ENCODE data around the gene XRCC5.

XRCC5 gene

DNA sequence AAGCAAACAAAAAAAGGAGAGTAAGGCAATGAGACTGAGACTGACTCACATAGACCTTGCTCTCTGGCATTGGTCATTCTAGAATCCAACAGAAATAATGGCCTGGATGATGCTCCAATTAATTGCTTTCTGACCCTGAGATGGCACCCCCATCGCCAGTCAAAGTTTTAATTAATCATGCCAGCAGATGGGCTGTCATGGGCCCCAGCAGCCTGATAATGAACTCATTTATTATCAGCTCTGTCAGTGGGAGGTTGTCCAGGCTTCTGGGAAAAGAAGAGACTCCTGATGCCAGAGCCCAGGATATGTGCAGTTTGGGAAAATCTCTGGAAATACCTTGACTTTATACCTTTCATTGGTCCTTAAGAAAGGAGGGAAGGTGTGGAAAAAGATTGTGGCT, 115.2 kb downstream of the XRCC5 start:
- no peak for DNase-seq (ENCODE audit: low read depth, low spot score)

GRCh38 chr2:216229277-216229914, 120.2 kb downstream of the XRCC5 start:
- DNase-seq (ENCODE audit: low read depth, low spot score) = no peak

- no peak for DNase-seq (ENCODE audit: low read depth, low spot score)
Measured at GRCh38 chr2:216231867-216232266, 122.7 kb downstream of the XRCC5 start.

DNA sequence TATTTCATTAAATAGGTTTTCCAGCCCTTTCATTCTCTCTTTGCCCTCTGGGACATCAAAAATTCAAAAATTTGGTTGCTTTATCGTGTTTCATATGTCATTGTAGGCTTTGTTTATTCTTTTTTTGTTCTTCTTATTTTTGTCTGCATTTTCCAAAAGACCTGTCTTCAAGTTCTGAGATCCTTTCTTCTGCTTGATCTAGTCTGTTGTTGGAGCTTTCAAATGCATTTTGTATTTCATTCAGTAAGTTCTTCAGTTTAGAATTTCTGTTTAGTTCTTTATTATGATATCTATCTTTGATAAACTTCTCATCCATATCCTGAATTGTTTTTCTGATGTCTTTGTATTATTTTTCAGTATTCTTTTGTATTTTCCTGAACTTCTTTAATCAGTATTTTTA, 123.6 kb downstream of the XRCC5 start:
- DNase-seq (ENCODE audit: low read depth, low spot score) = no peak

- no peak for DNase-seq (ENCODE audit: low read depth, low spot score)
Measured at GRCh38 chr2:216233281-216233995, 124.3 kb downstream of the XRCC5 start.

DNA sequence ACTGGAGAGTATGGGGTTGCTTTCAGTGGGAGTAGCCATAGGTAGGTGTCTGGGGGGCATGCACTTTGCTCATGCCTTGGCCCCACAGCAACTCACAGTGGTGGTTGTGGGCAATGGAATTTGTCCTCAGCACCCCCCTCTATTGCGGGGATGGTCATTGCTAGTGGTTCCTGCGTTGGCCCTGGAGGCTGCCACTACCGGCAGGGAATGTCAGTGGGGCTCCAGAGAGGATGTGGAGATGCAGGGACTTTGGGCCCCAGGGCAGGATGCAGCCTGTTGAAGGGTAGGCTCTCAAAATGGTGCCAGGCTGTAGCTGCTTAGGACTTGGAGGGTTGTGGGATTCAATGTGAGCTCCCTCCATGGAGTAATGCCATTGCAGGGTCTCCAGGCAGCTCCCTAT, 125.0 kb downstream of the XRCC5 start:
- DNase-seq (ENCODE audit: low read depth, low spot score) = no peak

DNA sequence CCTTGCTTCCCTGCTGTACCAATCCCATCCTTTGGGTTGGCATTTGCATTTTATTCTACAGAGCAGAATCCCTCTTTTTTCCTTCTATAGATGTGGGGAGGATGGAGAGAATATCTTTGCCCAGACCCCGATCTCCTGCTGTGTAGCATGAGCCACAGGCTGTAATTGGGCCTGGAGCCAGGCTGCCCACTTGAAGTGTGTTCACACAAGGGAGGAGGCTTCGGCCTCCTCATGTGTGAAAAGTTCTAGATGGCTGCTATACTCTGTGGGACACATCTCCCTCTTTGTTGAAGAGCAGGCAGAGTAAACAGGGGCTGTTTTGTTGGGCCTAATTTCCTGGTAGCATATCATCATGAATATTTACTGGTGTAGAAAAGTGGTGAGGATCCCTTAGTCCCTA, 126.3 kb downstream of the XRCC5 start:
- DNase-seq (ENCODE audit: low read depth, low spot score) = no peak

DNA sequence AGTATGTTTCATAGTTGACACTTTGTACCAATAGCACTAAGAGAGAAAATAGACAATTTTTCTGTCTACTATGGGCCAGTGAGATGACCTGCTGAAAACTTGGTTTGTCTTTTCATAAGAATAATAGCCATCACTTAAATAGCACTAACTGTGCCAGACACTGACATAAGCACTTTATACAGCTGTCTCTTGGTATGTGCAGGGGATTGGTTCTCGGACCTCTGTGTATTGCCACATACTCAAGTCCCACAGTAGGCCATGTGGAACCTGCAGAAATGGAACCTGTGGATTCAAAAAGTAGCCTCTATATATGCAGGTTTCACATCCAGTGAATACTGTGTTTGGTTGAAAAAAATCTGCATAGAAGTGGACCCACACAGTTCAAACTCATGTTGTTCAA, 126.7 kb downstream of the XRCC5 start:
- no peak for DNase-seq (ENCODE audit: low read depth, low spot score)

DNA sequence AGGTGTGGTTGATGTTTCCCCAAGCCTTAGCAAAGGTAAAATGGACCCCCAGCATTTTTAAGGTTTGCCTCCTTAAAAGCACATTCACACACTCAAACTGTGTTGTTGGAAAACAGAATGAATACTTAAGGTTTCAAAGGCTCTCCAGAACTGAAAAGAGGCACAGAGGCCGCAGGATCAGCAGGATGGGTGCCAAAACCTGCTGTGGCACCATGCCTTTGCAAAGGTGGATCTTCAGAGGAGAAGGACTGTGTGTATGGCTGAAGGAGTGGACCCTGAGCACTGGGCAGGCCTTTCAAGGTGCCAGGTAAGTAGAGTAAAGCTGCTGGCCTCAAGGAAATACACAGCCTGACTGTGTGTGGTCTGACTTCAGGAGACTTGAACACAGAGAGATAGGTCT, 127.3 kb downstream of the XRCC5 start:
- DNase-seq (ENCODE audit: low read depth, low spot score) = no peak

GRCh38 chr2:216242365-216242764, 133.2 kb downstream of the XRCC5 start:
- DNase-seq (ENCODE audit: low read depth, low spot score) = no peak

- DNase-seq (ENCODE audit: low read depth, low spot score) = no peak
Measured at GRCh38 chr2:216243026-216243425, 133.9 kb downstream of the XRCC5 start.

DNA sequence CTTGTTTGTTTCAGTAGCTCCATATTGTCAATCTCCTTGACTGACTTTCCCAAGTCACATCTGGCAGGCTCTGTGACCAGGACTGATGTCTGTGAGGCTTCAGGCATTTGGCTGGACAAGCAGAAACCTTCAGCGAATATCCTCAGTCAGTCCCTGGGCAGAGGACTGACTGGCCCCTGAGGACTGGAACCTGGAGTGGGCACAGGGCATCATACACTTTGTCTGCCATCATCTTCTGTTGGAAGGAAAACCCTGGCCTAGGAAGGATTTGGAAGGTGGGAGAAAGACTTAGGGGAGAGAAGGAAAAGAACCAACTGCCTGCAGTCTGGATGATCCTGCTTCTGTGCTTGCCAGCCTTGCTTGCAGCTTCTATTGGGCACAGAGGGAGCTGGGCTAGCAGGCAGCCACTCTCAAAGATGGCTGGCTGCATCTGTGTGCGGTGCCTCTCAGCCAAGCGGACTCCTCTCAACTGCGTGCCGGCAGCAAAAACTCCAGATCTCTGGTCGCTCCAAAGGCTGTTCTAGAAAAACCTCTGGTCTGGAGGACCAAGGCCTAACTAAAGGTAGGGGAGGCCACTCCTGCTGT, 136.3 kb downstream of the XRCC5 start:
- no peak for DNase-seq (ENCODE audit: low read depth, low spot score)

DNA sequence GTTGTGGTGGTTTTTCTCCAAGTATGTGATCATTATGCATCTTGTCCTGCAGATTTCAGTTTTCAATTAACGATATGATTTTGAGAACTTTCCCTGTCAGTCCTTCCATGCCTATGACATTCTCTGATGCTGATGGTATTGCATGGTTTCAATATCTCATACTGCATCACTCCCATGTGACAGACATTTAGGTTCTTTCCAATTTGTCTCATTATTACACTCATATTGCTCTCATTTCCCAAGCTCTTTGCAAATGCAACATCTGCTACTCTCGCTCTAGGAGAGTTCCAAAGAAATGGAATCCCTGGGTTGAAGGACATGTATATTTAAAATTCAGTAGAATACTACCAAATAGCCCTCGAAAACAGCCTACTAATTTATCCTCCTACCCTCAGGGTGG, 137.6 kb downstream of the XRCC5 start:
- no peak for DNase-seq (ENCODE audit: low read depth, low spot score)

Measured in iPS DF 19.7 (cell line).